Muscle layer of colon (tissue), 2 donors: ENCODE results near the gene DYNC2H1.
"Not testable (repeated sequence)": the region's sequence is repeated elsewhere in the genome, so short reads cannot be mapped to it uniquely, and the experiment has no call there.

Experiments
- H3K27ac ChIP-seq: one replicate; pipeline ENCODE4 v1.7.0; 2013; ENCODE audit warnings: low read depth, mild to moderate bottlenecking, low read length, moderate library complexity
- H3K27me3 ChIP-seq, 2 donors: one replicate each; pipeline ENCODE4 v1.7.0; 2013; ENCODE audit warnings: low read length in 2 of 2, mild to moderate bottlenecking in 2 of 2; ENCODE audit not compliant: insufficient read depth in 2 of 2, control insufficient read depth in 1 of 2
- H3K36me3 ChIP-seq: one replicate; pipeline ENCODE4 v1.7.0; 2013; ENCODE audit warnings: mild to moderate bottlenecking, low read length; ENCODE audit not compliant: insufficient read depth
- H3K4me1 ChIP-seq: one replicate; pipeline ENCODE4 v1.7.0; 2013; ENCODE audit warnings: mild to moderate bottlenecking, low read length; ENCODE audit not compliant: insufficient read depth
- H3K4me3 ChIP-seq, 2 donors: one replicate each; pipeline ENCODE4 v1.7.0; 2013; ENCODE audit warnings: low read length in 2 of 2, low read depth in 1 of 2, mild to moderate bottlenecking in 1 of 2, moderate library complexity in 1 of 2
- H3K9ac ChIP-seq: one replicate; pipeline ENCODE4 v1.7.0; 2013; ENCODE audit warnings: low read length
- H3K9me3 ChIP-seq: one replicate; pipeline ENCODE4 v1.7.0; 2013; ENCODE audit warnings: mild to moderate bottlenecking, low read length
- donor health status: abdominal sarcoma.
- donor health status: Adenocarcinoma of cecum.

DYNC2H1 gene

DNA sequence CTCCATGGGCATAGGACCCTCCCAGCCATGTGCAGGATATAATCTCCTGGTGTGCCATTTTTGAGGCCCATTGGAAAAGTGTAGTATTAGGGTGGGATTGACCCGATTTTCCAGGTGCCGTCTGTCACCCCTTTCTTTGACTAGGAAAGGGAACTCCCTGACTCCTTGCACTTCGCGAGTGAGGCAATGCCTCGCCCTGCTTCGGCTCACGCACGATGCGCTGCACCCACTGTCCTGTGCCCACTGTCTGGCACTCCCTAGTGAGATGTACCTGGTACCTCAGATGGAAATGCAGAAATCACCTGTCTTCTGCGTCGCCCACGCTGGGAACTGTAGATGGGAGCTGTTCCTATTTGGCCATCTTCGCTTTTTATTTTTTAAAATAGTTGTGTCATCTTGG is 32.8 kb downstream of the DYNC2H1 start:
- H3K27me3 ChIP-seq, H3K9ac ChIP-seq, H3K36me3 ChIP-seq, H3K27ac ChIP-seq, H3K9me3 ChIP-seq, H3K4me3 ChIP-seq, H3K4me1 ChIP-seq: not testable (repeated sequence)

GRCh38 chr11:103147627-103148026 is 38.4 kb downstream of the DYNC2H1 start:
- no peaks in the 10 kb centered on the region for H3K27me3 ChIP-seq
- no peak overlapping the region for H3K27ac ChIP-seq
- no peak overlapping the region for H3K9ac ChIP-seq
- no peaks in the 10 kb centered on the region for H3K4me1 ChIP-seq
- H3K9me3 ChIP-seq, result no peaks in the 10 kb centered on the region
- H3K36me3 ChIP-seq, result peaks cover 8% of the 10 kb centered on the region
- H3K4me3 ChIP-seq, result no peak overlapping the region

GRCh38 chr11:103157542-103157941 is 48.3 kb downstream of the DYNC2H1 start:
- H3K4me3 ChIP-seq, result no peak overlapping the region
- peaks cover 12% of the 10 kb centered on the region for H3K36me3 ChIP-seq
- H3K4me1 ChIP-seq, result no peaks in the 10 kb centered on the region
- no peak overlapping the region for H3K27ac ChIP-seq
- no peaks in the 10 kb centered on the region for H3K27me3 ChIP-seq
- H3K9ac ChIP-seq, result no peak overlapping the region
- H3K9me3 ChIP-seq, result no peaks in the 10 kb centered on the region

- Histone ChIP-seq H3K27ac (no peak overlapping the region), H3K36me3 (peaks cover 17% of the 10 kb centered on the region), H3K4me1 (no peaks in the 10 kb centered on the region), H3K9ac (no peak overlapping the region), H3K27me3 (no peaks in the 10 kb centered on the region), H3K4me3 (no peak overlapping the region), H3K9me3 (no peaks in the 10 kb centered on the region)
Observed at GRCh38 chr11:103164093-103164796, 55.0 kb downstream of the DYNC2H1 start.

DNA sequence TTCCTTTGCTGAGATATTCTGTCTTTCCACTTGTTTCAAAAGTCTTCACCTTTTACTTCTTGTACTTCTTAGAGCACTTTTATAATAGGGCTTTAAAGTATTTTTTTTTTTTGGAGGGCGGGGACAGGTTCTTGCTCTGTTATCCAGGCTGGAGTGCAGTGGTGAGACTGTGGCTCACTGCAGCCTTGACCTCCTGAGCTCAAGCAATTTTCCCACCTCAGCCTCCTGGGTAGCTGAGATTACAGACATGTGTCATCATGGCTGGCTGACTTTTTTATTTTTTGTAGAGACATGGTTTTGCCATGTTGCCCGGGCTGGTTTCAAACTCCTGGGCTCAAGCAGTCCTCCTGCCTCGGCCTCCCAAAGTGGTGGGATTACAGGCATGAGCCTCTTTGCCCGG is 57.9 kb downstream of the DYNC2H1 start:
- Histone ChIP-seq H3K4me3 (no peak overlapping the region), H3K4me1 (no peaks in the 10 kb centered on the region), H3K9ac (no peak overlapping the region), H3K36me3 (peaks cover 9% of the 10 kb centered on the region), H3K9me3 (no peaks in the 10 kb centered on the region), H3K27me3 (no peaks in the 10 kb centered on the region), H3K27ac (no peak overlapping the region)

GRCh38 chr11:103170865-103171264 is 61.6 kb downstream of the DYNC2H1 start:
- H3K36me3 ChIP-seq, result no peaks in the 10 kb centered on the region

GRCh38 chr11:103175461-103176129 is 66.4 kb downstream of the DYNC2H1 start:
- H3K27ac ChIP-seq, result no peak overlapping the region
- no peaks in the 10 kb centered on the region for H3K9me3 ChIP-seq
- H3K4me3 ChIP-seq, result no peak overlapping the region
- H3K9ac ChIP-seq, result no peak overlapping the region
- H3K27me3 ChIP-seq, result no peaks in the 10 kb centered on the region
- no peaks in the 10 kb centered on the region for H3K36me3 ChIP-seq
- no peaks in the 10 kb centered on the region for H3K4me1 ChIP-seq

More at GRCh38 chr11:103170865-103171264, 61.6 kb downstream of the DYNC2H1 start:
- Histone ChIP-seq H3K27me3 (no peaks in the 10 kb centered on the region), H3K27ac (no peak overlapping the region), H3K4me1 (no peaks in the 10 kb centered on the region), H3K9me3 (no peaks in the 10 kb centered on the region), H3K9ac (no peak overlapping the region), H3K4me3 (no peak overlapping the region)

DNA sequence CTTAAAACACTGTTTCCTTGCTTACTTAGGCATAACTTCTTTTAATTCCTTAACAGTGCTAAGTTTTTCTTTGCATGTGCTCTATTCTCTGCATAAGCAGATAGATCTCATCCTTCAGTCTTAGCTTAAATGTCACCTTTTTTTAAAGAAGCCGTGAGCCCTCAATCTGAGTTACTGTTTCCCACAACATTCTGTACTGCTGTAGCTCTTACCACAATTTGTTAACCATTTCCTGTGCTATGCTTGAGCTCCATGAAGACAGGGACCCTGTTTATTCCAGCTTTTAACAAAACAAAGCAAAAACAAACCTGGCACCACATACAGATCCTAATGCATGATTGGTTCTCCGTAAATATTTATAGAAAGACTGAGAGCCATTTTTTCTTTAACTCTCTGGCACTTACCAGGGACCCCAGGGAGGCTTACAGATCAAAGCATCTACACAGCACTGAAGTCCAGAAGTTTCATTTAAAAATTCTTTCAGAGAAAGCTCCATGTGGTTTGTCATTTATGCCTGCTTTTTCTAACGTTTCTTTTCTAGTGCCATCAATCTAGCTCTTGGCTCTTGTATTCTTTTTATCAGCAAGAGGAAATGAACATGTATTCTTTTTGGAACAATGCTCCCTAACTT is 74.9 kb downstream of the DYNC2H1 start:
- H3K4me1 ChIP-seq, result no peaks in the 10 kb centered on the region
- no peaks in the 10 kb centered on the region for H3K9me3 ChIP-seq
- H3K36me3 ChIP-seq, result peaks cover 9% of the 10 kb centered on the region
- no peak overlapping the region for H3K4me3 ChIP-seq
- no peak overlapping the region for H3K27ac ChIP-seq
- no peaks in the 10 kb centered on the region for H3K27me3 ChIP-seq
- H3K9ac ChIP-seq, result no peak overlapping the region

GRCh38 chr11:103202048-103202651 is 92.9 kb downstream of the DYNC2H1 start:
- Histone ChIP-seq H3K4me3 (no peak overlapping the region), H3K9me3 (no peaks in the 10 kb centered on the region), H3K27ac (no peak overlapping the region), H3K36me3 (peaks cover 8% of the 10 kb centered on the region), H3K9ac (no peak overlapping the region), H3K4me1 (no peaks in the 10 kb centered on the region), H3K27me3 (no peaks in the 10 kb centered on the region)

- H3K9ac ChIP-seq, result no peak overlapping the region
- H3K4me1 ChIP-seq, result no peaks in the 10 kb centered on the region
- no peak overlapping the region for H3K4me3 ChIP-seq
- no peak overlapping the region for H3K27ac ChIP-seq
- H3K9me3 ChIP-seq, result no peaks in the 10 kb centered on the region
- no peaks in the 10 kb centered on the region for H3K27me3 ChIP-seq
- peaks cover 3% of the 10 kb centered on the region for H3K36me3 ChIP-seq
Observed at GRCh38 chr11:103210543-103210942, 101.3 kb downstream of the DYNC2H1 start.

DNA sequence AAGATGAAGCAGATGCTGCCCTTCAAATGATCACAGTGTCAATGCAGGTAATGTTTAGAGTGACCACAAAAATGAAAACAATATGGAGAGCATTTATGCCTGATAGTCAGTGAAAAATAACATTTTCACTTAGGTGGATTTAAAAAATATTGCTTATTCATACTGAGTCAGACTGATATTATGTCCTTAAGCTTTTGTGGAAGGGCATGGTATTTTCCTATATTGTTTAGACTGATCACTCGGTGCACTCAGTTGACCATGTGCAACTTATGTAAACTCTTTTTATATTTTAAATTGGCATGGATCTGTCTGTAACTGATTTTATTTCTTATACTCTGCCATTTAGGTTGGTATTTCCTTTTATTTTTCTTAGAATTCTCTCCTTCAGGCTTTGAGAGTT is 106.6 kb downstream of the DYNC2H1 start:
- Histone ChIP-seq H3K4me3 (no peak overlapping the region), H3K27ac (no peak overlapping the region), H3K4me1 (no peaks in the 10 kb centered on the region), H3K9ac (no peak overlapping the region), H3K9me3 (no peaks in the 10 kb centered on the region), H3K36me3 (no peaks in the 10 kb centered on the region), H3K27me3 (no peaks in the 10 kb centered on the region)
